ENCODE measurements around the gene VIPAS39.
A peak's percentile ranks its signal among the peaks of the same experiment; 100 is the strongest.

Gene VIPAS39

GRCh38 chr14:77390188-77390587, 67.2 kb downstream of the VIPAS39 start:
- no peak for FAIRE-seq

DNA sequence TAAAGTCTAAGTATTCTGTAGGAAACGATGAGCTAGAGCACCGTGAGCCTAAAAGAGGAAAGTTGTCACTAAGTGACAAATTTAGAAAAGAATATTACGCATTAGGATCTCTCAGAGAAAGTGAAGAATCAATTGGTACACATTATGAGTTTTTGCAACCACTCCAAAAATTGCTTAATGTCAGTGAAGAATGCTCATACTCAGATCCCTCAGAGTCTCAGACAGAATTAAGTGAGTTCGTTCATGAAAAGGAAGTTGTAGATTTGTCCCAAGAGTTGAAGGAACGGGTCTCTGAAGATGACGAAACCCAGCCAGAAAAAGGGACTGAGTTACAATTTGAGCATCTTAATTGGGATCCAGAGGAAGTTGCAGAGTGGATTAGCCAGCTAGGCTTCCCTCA, 78.7 kb downstream of the VIPAS39 start:
- FAIRE-seq = no peak

- FAIRE-seq = no peak
Measured at GRCh38 chr14:77377502-77377844, 79.9 kb downstream of the VIPAS39 start.

- peak; percentile 67 for FAIRE-seq
Measured at GRCh38 chr14:77376771-77377501, 80.5 kb downstream of the VIPAS39 start, which contains the start of the genes SAMD15 and TMED8. TSS of gene SAMD15 (plus strand) at chr14:77377379. CDS start at chr14:77377419, 40 bp downstream. TSS of gene TMED8 (minus strand) at chr14:77377094. CDS start at chr14:77377053, 41 bp downstream.

Data from G401.6 (cell line).